B cell (primary cell): ENCODE results near the gene IFI27L2.

Source experiments
- CTCF ChIP-seq: fragments of 200-600 bp; IDR thresholded peaks from one replicate; pipeline ENCODE4 v1.8.0; 2022; ENCODE audit warnings: antibody characterized with exemption, mild to moderate bottlenecking
- EZH2 ChIP-seq: IDR thresholded peaks from 2 replicates; pipeline ENCODE4 v1.6.1; 2012; ENCODE audit warnings: borderline replicate concordance, low read depth, mild to moderate bottlenecking, moderate library complexity, low read length; ENCODE audit not compliant: insufficient read depth, poor library complexity, severe bottlenecking

- TF ChIP-seq CTCF (no peak), EZH2 (no peak)
Observed at GRCh38 chr14:94171208-94171607, 41.8 kb upstream of the IFI27L2 start.
